ENCODE measurements around the gene RNF212.
"Not testable (repeated sequence)": the region's sequence is repeated elsewhere in the genome, so short reads cannot be mapped to it uniquely, and the experiment has no call there.

RNF212 gene

GRCh38 chr4:1053080-1053661, 60.2 kb downstream of the RNF212 start:
- Histone ChIP-seq H4K20me1 (peaks cover 43% of the 10 kb centered on the region), H3K9ac (no peak overlapping the region), H3K27ac (no peak overlapping the region), H3K4me3 (no peak overlapping the region), H3K9me3 (peaks cover 18% of the 10 kb centered on the region), H3K4me2 (no peak overlapping the region; the same call in 1 of the 2 replicates), H3K4me1 (peaks cover 54% of the 10 kb centered on the region), H3K27me3 (peaks cover 84% of the 10 kb centered on the region), H3K36me3 (no peaks in the 10 kb centered on the region)
- TF ChIP-seq Cebpa-rat (IDR thresholded peaks at IDR 0.05), result no peak

GRCh38 chr4:1052231-1052671, 61.1 kb downstream of the RNF212 start:
- H3K4me1 ChIP-seq, result peaks cover 63% of the 10 kb centered on the region
- peaks cover 18% of the 10 kb centered on the region for H3K9me3 ChIP-seq
- H3K27ac ChIP-seq, result no peak overlapping the region
- H3K4me3 ChIP-seq, result no peak overlapping the region
- TF ChIP-seq Cebpa-rat (IDR thresholded peaks at IDR 0.05), result no peak
- H3K9ac ChIP-seq, result no peak overlapping the region
- H3K27me3 ChIP-seq, result peaks cover 84% of the 10 kb centered on the region
- no peaks in the 10 kb centered on the region for H3K36me3 ChIP-seq
- no peak overlapping the region for H3K4me2 ChIP-seq
- peaks cover 45% of the 10 kb centered on the region for H4K20me1 ChIP-seq

- Histone ChIP-seq H3K27ac (no peak overlapping the region), H3K36me3 (no peaks in the 10 kb centered on the region), H3K9ac (no peak overlapping the region), H3K9me3 (peaks cover 18% of the 10 kb centered on the region), H3K4me2 (peak overlapping the region; percentile 92; the same call in 1 of the 2 replicates), H3K27me3 (peaks cover 83% of the 10 kb centered on the region), H3K4me3 (no peak overlapping the region), H3K4me1 (peaks cover 66% of the 10 kb centered on the region), H4K20me1 (peaks cover 38% of the 10 kb centered on the region)
- TF ChIP-seq Cebpa-rat (IDR thresholded peaks at IDR 0.05), result no peak
These were observed 61.9 kb downstream of the RNF212 start for GRCh38 chr4:1051472-1051871.

GRCh38 chr4:1050486-1051213, 62.7 kb downstream of the RNF212 start:
- H3K4me2 ChIP-seq, result peak overlapping the region; percentile 92
- H4K20me1 ChIP-seq, result peaks cover 29% of the 10 kb centered on the region
- no peak overlapping the region for H3K9ac ChIP-seq
- H3K36me3 ChIP-seq, result no peaks in the 10 kb centered on the region
- H3K9me3 ChIP-seq, result peaks cover 18% of the 10 kb centered on the region
- no peak for TF ChIP-seq Cebpa-rat (IDR thresholded peaks at IDR 0.05)
- peaks cover 76% of the 10 kb centered on the region for H3K27me3 ChIP-seq
- no peak overlapping the region for H3K27ac ChIP-seq
- H3K4me3 ChIP-seq, result no peak overlapping the region
- H3K4me1 ChIP-seq, result peaks cover 59% of the 10 kb centered on the region

GRCh38 chr4:1049591-1049905, 63.8 kb downstream of the RNF212 start:
- peaks cover 32% of the 10 kb centered on the region for H4K20me1 ChIP-seq
- peaks cover 18% of the 10 kb centered on the region for H3K9me3 ChIP-seq
- no peaks in the 10 kb centered on the region for H3K36me3 ChIP-seq
- H3K27me3 ChIP-seq, result peaks cover 78% of the 10 kb centered on the region
- peaks cover 54% of the 10 kb centered on the region for H3K4me1 ChIP-seq
- H3K27ac ChIP-seq, result no peak overlapping the region
- H3K9ac ChIP-seq, result no peak overlapping the region
- peak overlapping the region; percentile 92 for H3K4me2 ChIP-seq
- no peak for TF ChIP-seq Cebpa-rat (IDR thresholded peaks at IDR 0.05)
- peak overlapping the region; percentile 41 for H3K4me3 ChIP-seq

- peaks cover 79% of the 10 kb centered on the region for H3K27me3 ChIP-seq
These were observed 64.4 kb downstream of the RNF212 start for GRCh38 chr4:1048773-1049590.

GRCh38 chr4:1047976-1048772, 65.2 kb downstream of the RNF212 start:
- peak overlapping the region; percentile 92 for H3K4me2 ChIP-seq
- H3K36me3 ChIP-seq, result no peaks in the 10 kb centered on the region

More at GRCh38 chr4:1048773-1049590, 64.4 kb downstream of the RNF212 start:
- no peak overlapping the region for H3K9ac ChIP-seq
- peaks cover 38% of the 10 kb centered on the region for H4K20me1 ChIP-seq
- TF ChIP-seq Cebpa-rat (IDR thresholded peaks at IDR 0.05), result no peak
- H3K9me3 ChIP-seq, result peaks cover 18% of the 10 kb centered on the region
- H3K27ac ChIP-seq, result no peak overlapping the region
- H3K36me3 ChIP-seq, result no peaks in the 10 kb centered on the region
- H3K4me1 ChIP-seq, result peaks cover 54% of the 10 kb centered on the region
- peak overlapping the region; percentile 41; the same call in 1 of the 2 replicates for H3K4me3 ChIP-seq
- H3K4me2 ChIP-seq, result peak overlapping the region; percentile 92

GRCh38 chr4:1047106-1047975, 66.0 kb downstream of the RNF212 start:
- Histone ChIP-seq H3K4me3 (no peak overlapping the region), H3K27ac (no peak overlapping the region), H3K36me3 (no peaks in the 10 kb centered on the region), H3K4me2 (peak overlapping the region; percentile 5; the same call in 1 of the 2 replicates), H3K27me3 (peaks cover 73% of the 10 kb centered on the region), H3K4me1 (peaks cover 46% of the 10 kb centered on the region), H3K9ac (no peak overlapping the region), H4K20me1 (peaks cover 25% of the 10 kb centered on the region; the same call in 1 of the 2 replicates), H3K9me3 (peaks cover 12% of the 10 kb centered on the region)
- TF ChIP-seq Cebpa-rat (IDR thresholded peaks at IDR 0.05), result no peak

More at GRCh38 chr4:1047976-1048772, 65.2 kb downstream of the RNF212 start:
- Histone ChIP-seq H3K27me3 (peaks cover 79% of the 10 kb centered on the region), H4K20me1 (peaks cover 32% of the 10 kb centered on the region), H3K4me1 (peaks cover 50% of the 10 kb centered on the region), H3K4me3 (no peak overlapping the region), H3K27ac (no peak overlapping the region), H3K9me3 (peaks cover 18% of the 10 kb centered on the region), H3K9ac (no peak overlapping the region)
- TF ChIP-seq Cebpa-rat (IDR thresholded peaks at IDR 0.05), result no peak

- peaks cover 71% of the 10 kb centered on the region for H3K27me3 ChIP-seq
- peaks cover 25% of the 10 kb centered on the region; the same call in 1 of the 2 replicates for H4K20me1 ChIP-seq
- H3K9me3 ChIP-seq, H3K36me3 ChIP-seq, H3K9ac ChIP-seq, H3K4me2 ChIP-seq, H3K4me3 ChIP-seq, H3K27ac ChIP-seq: not testable (repeated sequence)
- H3K4me1 ChIP-seq, result peaks cover 51% of the 10 kb centered on the region
These were observed 66.8 kb downstream of the RNF212 start for GRCh38 chr4:1046581-1047011.

Measured in BLaER1 (cell line).